Muscle of back (tissue), 11 donors: Measurements from ENCODE around the gene CYB5D1. TPM values are rescaled to one million over a fixed set of nuclear protein-coding genes. Genes with fewer than 3 reads are reported as not detected.

Experiments used
- DNase-seq, 3 donors: peaks; one replicate each; pipeline versions ENCODE4 v3.0.0 to v3.0.0-alpha.2; 2013
- polyA plus RNA-seq, 10 donors: library from polyadenylated mRNA; unstranded; fragments of 120-200 nt; gene quantifications; one replicate each; pipeline ENCODE4 v1.2.1, GENCODE V29; 2013; ENCODE audit not compliant: insufficient read length in 10 of 10

CYB5D1 gene
- polyA plus RNA-seq, 10 donors = 5.4 to 9.5 (median 8.3) TPM

GRCh38 chr17:7843536-7844291, 14.1 kb upstream of the CYB5D1 start:
- peak; percentile 63 to 91 (median 84) for DNase-seq

- peak; percentile 92 to 96 (median 94) for DNase-seq
Observed at GRCh38 chr17:7844292-7845154, 13.3 kb upstream of the CYB5D1 start.

- DNase-seq = no peak
Observed at GRCh38 chr17:7845359-7846062, 12.3 kb upstream of the CYB5D1 start.

- DNase-seq = no peak
Observed at GRCh38 chr17:7846063-7846735, 11.6 kb upstream of the CYB5D1 start.

GRCh38 chr17:7846765-7847661, 10.8 kb upstream of the CYB5D1 start:
- DNase-seq = no peak

- DNase-seq = no peak
Observed at GRCh38 chr17:7848131-7848579, 9.6 kb upstream of the CYB5D1 start.

GRCh38 chr17:7848739-7849129, 9.1 kb upstream of the CYB5D1 start:
- no peak for DNase-seq

GRCh38 chr17:7849130-7849750, 8.6 kb upstream of the CYB5D1 start:
- no peak for DNase-seq

GRCh38 chr17:7849751-7850504, 7.9 kb upstream of the CYB5D1 start:
- no peak for DNase-seq

- DNase-seq = peak in 1 of 3 donors; percentile 16
Observed at GRCh38 chr17:7850701-7851437, 6.9 kb upstream of the CYB5D1 start.

- DNase-seq = peak; percentile 84 to 96 (median 94)
Observed at GRCh38 chr17:7851438-7852261, 6.2 kb upstream of the CYB5D1 start.

- no peak for DNase-seq
Observed at GRCh38 chr17:7852262-7852670, 5.5 kb upstream of the CYB5D1 start.

- DNase-seq = peak in 1 of 3 donors; percentile 25
Observed at GRCh38 chr17:7852919-7853690, 4.7 kb upstream of the CYB5D1 start.

- DNase-seq = no peak
Observed at GRCh38 chr17:7853691-7854038, 4.1 kb upstream of the CYB5D1 start.

- DNase-seq = no peak
Observed at GRCh38 chr17:7854078-7854777, 3.6 kb upstream of the CYB5D1 start.
